Ramos (cell line): ENCODE measurements around the gene CAMKV.
"Not testable (repeated sequence)": the region's sequence is repeated elsewhere in the genome, so short reads cannot be mapped to it uniquely, and the experiment has no call there.

Experiments
- in situ Hi-C: fragments of 300-500 bp; cut with MboI; formaldehyde crosslinking; loops from one replicate; pipeline ENCODE4 v1.14.3; 2022; ENCODE audit warnings: low sequenced_read_pairs; ENCODE audit not compliant: unreplicated experiment

CAMKV gene

GRCh38 chr3:49869525-49870126, at the start of gene CAMKV:
Gene CAMKV (minus strand): TSS chr3:49869906. CDS start chr3:49862388, 7,518 bp downstream.
- in situ Hi-C loops: no loop called here

GRCh38 chr3:49917806-49918590, 48.3 kb upstream of the CAMKV start:
- in situ Hi-C loops: not testable (repeated sequence)

- in situ Hi-C loops: no loop called here
These were observed 47.0 kb upstream of the CAMKV start for GRCh38 chr3:49916686-49917085.

- in situ Hi-C loops: no loop called here
These were observed 45.2 kb upstream of the CAMKV start for GRCh38 chr3:49914906-49915305.

- in situ Hi-C loops: no loop called here
These were observed 43.2 kb upstream of the CAMKV start for GRCh38 chr3:49912881-49913281.

GRCh38 chr3:49911611-49912010, 41.9 kb upstream of the CAMKV start:
- in situ Hi-C loops: no loop called here

GRCh38 chr3:49911124-49911420, 41.4 kb upstream of the CAMKV start:
- in situ Hi-C loops: no loop called here

- in situ Hi-C loops: no loop called here
These were observed 40.9 kb upstream of the CAMKV start for GRCh38 chr3:49910409-49911123.

GRCh38 chr3:49908373-49909199, 38.9 kb upstream of the CAMKV start:
- in situ Hi-C loops: no loop called here

GRCh38 chr3:49906073-49906743, 36.5 kb upstream of the CAMKV start:
- in situ Hi-C loops: no loop called here

- in situ Hi-C loops: not testable (repeated sequence)
These were observed 34.7 kb upstream of the CAMKV start for GRCh38 chr3:49904448-49904847.

GRCh38 chr3:49903451-49904424, 34.0 kb upstream of the CAMKV start, which contains the start of gene MST1R:
Gene MST1R (minus strand): TSS chr3:49903873. CDS start chr3:49903609, 264 bp downstream.
- in situ Hi-C loops: no loop called here

- in situ Hi-C loops: no loop called here
These were observed 33.0 kb upstream of the CAMKV start for GRCh38 chr3:49902511-49903345.

- in situ Hi-C loops: no loop called here
These were observed 31.9 kb upstream of the CAMKV start for GRCh38 chr3:49901366-49902339.

GRCh38 chr3:49900491-49901153, 30.9 kb upstream of the CAMKV start:
- in situ Hi-C loops: no loop called here

- in situ Hi-C loops: no loop called here
These were observed 30.1 kb upstream of the CAMKV start for GRCh38 chr3:49899815-49900214.
